Spleen (tissue), 13 donors: ENCODE data around the gene ZNF837. TPM values are rescaled to one million over a fixed set of nuclear protein-coding genes. Genes with fewer than 3 reads are reported as not detected.
A peak's percentile ranks its signal among the peaks of the same experiment; 100 is the strongest.

Experiments used
- DNase-seq: peaks from one replicate; pipeline ENCODE4 v3.0.0-alpha.2; 2020
- H3K27ac ChIP-seq, 8 donors: fragments of 200-600 bp; sonication (generic) in 7 of 8; 1 replicate in 4 of 8; 2 replicates in 4 of 8; pipeline versions ENCODE4 v1.5.0 to v1.8.0; 2016 to 2021; ENCODE audit warnings: inconsistent platforms in 4 of 8, mild to moderate bottlenecking in 4 of 8, moderate library complexity in 1 of 8
- H3K27me3 ChIP-seq, 7 donors: fragments of 200-600 bp; sonication (generic) in 6 of 7; replicated peaks in 1 of 7; 1 replicate in 4 of 7; 2 replicates in 3 of 7; pipeline versions ENCODE4 v1.5.0 to v1.8.0; 2016 to 2021; ENCODE audit warnings: inconsistent platforms in 3 of 7, mild to moderate bottlenecking in 1 of 7
- H3K36me3 ChIP-seq, 6 donors: fragments of 200-600 bp; sonication (generic) in 5 of 6; 1 replicate in 4 of 6; 2 replicates in 2 of 6; pipeline versions ENCODE4 v1.5.0 to v1.8.0; 2016 to 2021; ENCODE audit warnings: inconsistent platforms in 2 of 6
- H3K4me1 ChIP-seq, 6 donors: fragments of 200-600 bp; sonication (generic) in 5 of 6; 1 replicate in 3 of 6; 2 replicates in 3 of 6; pipeline versions ENCODE4 v1.5.0 to v1.8.0; 2016 to 2021; ENCODE audit warnings: inconsistent platforms in 3 of 6
- H3K4me3 ChIP-seq, 8 donors: fragments of 200-600 bp; sonication (generic) in 7 of 8; 1 replicate in 4 of 8; 2 replicates in 4 of 8; pipeline versions ENCODE4 v1.5.0 to v1.8.0; 2016 to 2021; ENCODE audit warnings: inconsistent platforms in 4 of 8, mild to moderate bottlenecking in 4 of 8, moderate library complexity in 2 of 8
- H3K9me3 ChIP-seq, 8 donors: fragments of 200-600 bp; sonication (generic) in 7 of 8; 1 replicate in 4 of 8; 2 replicates in 4 of 8; pipeline versions ENCODE4 v1.5.0 to v1.8.0; 2016 to 2021; ENCODE audit warnings: inconsistent platforms in 4 of 8
- CTCF ChIP-seq, 11 experiments: fragments of 200-600 bp in 7 of 11; fragments of 450-650 bp in 4 of 11; sonication (generic) in 4 of 11; IDR thresholded peaks in 8 of 11; conservative IDR thresholded peaks in 3 of 11; 1 replicate in 7 of 11; 2 replicates in 4 of 11; pipeline versions ENCODE4 v1.4.0 to v1.8.0; 2016 to 2021; ENCODE audit warnings: antibody characterized with exemption in 11 of 11, inconsistent platforms in 4 of 11, mild to moderate bottlenecking in 1 of 11
- POLR2A ChIP-seq, 3 donors: fragments of 450-650 bp; IDR thresholded peaks; one replicate each; pipeline ENCODE4 v1.5.1; 2017; ENCODE audit warnings: antibody characterized with exemption in 3 of 3, mild to moderate bottlenecking in 1 of 3
- POLR2AphosphoS5 ChIP-seq, 3 donors: sonication (generic); formaldehyde crosslinking; IDR thresholded peaks; one replicate each; pipeline ENCODE4 v1.5.1; 2017; ENCODE audit warnings: antibody characterized with exemption in 3 of 3
- WGBS, 5 donors: extraction: QIAGEN DNeasy Blood & Tissue Kit in 3 of 5; methylation state at CpG; one replicate each; pipeline versions ENCODE4 v1.1.5 to v1.1.7; 2013 to 2018; 5-methylcytosine and 5-hydroxymethylcytosine counted together
- intact Hi-C: fragments of 100-400 bp; cut with DNase I; formaldehyde crosslinking; loops from one replicate; pipeline ENCODE4 v1.15.0; 2023; ENCODE audit warnings: low total_unique reads
- long read RNA-seq, 2 donors: transcript quantifications; one replicate each; lab custom pipeline, GENCODE V29; 2026
- polyA plus RNA-seq, 3 donors: library from polyadenylated mRNA; stranded (reverse); fragments of 200-250 nt; gene quantifications; one replicate each; pipeline ENCODE4 v1.2.1, GENCODE V29; 2013
- total RNA-seq, 7 donors: library from RNA; depleted of rRNA in 3 of 7; stranded (reverse); fragments of >200 nt in 3 of 7; fragmentation: NEBNext Ultra II Directional in 4 of 7; extraction: Animal tissue kit (Norgen Biotek cat#: 25700) in 4 of 7; gene quantifications; one replicate each; pipeline versions ENCODE4 v1.1.0 to v1.2.1, GENCODE V29; 2016 to 2021
- donor health status: healthy with polysubstance abuse.
- donor health status: DM: no; HTN: no; CAD: no; lungs with moderate emphysema.
- donor health status: DM: no; HTN: no; CAD: no.
- donor health status: Bipolar disorder and iron deficiency.
- donor health status: healthy.
- donor health status: DM: no; HTN: no; CAD: no.
- donor health status: DM: yes; HTN: yes; CAD: no.

ZNF837 gene
- total RNA-seq (1 to 10 TPM; 2.2 to 6.1 (median 3.2) TPM), polyA plus RNA-seq (1 to 10 TPM; 3.2 to 4.4 (median 3.2) TPM)
- long read RNA-seq, donor 1, partial matches to known transcripts, result 0 of 1 reads
- long read RNA-seq, donor 1, other reads (novel, unspliced or antisense), result 0 of 1 reads
- long read RNA-seq, donor 2, partial matches to known transcripts, result 6 of 7 reads
- long read RNA-seq, donor 2, other reads (novel, unspliced or antisense), result 0 of 7 reads

GRCh38 chr19:58380662-58381459 is at the start of gene ZNF837:
TSS of gene ZNF837 (minus strand) at chr19:58381030. CDS start at chr19:58369332, 11,698 bp downstream.
- intact Hi-C loops, result no loop called here
- peak; percentile 100 for DNase-seq
- Histone ChIP-seq H3K4me3 (peak within 1 kb of the TSS; percentile 60 to 98 (median 83)), H3K36me3 (no peaks in the 10 kb centered on the region), H3K27ac (peak within 1 kb of the TSS; percentile 87 to 100 (median 96)), H3K9me3 (no peaks in the 10 kb centered on the region), H3K4me1 (peaks cover 28 to 51% (median 35%) of the 10 kb centered on the region in 6 donors), H3K27me3 (no peaks in the 10 kb centered on the region)
- TF ChIP-seq POLR2AphosphoS5 (IDR thresholded peaks at IDR 0.05) (peak; percentile 94 to 96 (median 96)), POLR2A (IDR thresholded peaks at IDR 0.05) (peak; percentile 65 to 86 (median 84)), CTCF (IDR thresholded peaks at IDR 0.05 in 8 of 11, conservative IDR thresholded peaks at IDR 0.05 in 3 of 11) (peak in 6 of 11 experiments; percentile 10 to 56 (median 36))
- WGBS, 5 donors, result 0 to 1% (median 0%) methylated on average over 21 to 83 of the region's 83 CpGs

GRCh38 chr19:58429745-58430144 is 48.9 kb upstream of the ZNF837 start:
- Histone ChIP-seq H3K27me3 (no peaks in the 10 kb centered on the region), H3K4me1 (no peaks in the 10 kb centered on the region)
- TF ChIP-seq POLR2A (IDR thresholded peaks at IDR 0.05) (no peak), CTCF (IDR thresholded peaks at IDR 0.05 in 8 of 11, conservative IDR thresholded peaks at IDR 0.05 in 3 of 11) (no peak), POLR2AphosphoS5 (IDR thresholded peaks at IDR 0.05) (no peak)

GRCh38 chr19:58428617-58429016 is 47.8 kb upstream of the ZNF837 start:
- no peak for TF ChIP-seq POLR2A (IDR thresholded peaks at IDR 0.05)
- intact Hi-C loops, result no loop called here
- H3K4me1 ChIP-seq, result no peaks in the 10 kb centered on the region
- no peak overlapping the region for H3K27ac ChIP-seq
- 68 to 100% (median 95%) methylated on average over 1 of the region's 1 CpG for WGBS, 5 donors
- DNase-seq, result no peak
- H3K36me3 ChIP-seq, result peaks cover 2 to 34% (median 7%) of the 10 kb centered on the region in 6 donors
- H3K9me3 ChIP-seq, result peaks cover 38 to 95% (median 83%) of the 10 kb centered on the region in 8 donors
- H3K27me3 ChIP-seq, result no peaks in the 10 kb centered on the region
- H3K4me3 ChIP-seq, result no peak overlapping the region

More at GRCh38 chr19:58429745-58430144, 48.9 kb upstream of the ZNF837 start:
- no peak overlapping the region for H3K27ac ChIP-seq
- peaks cover 13 to 46% (median 18%) of the 10 kb centered on the region in 6 donors for H3K36me3 ChIP-seq
- intact Hi-C loops, result no loop called here
- H3K4me3 ChIP-seq, result no peak overlapping the region
- H3K9me3 ChIP-seq, result peaks cover 50 to 100% (median 92%) of the 10 kb centered on the region in 8 donors
- DNase-seq, result no peak

- no peak for DNase-seq
- H3K36me3 ChIP-seq, result peaks cover 0 to 58% (median 29%) of the 10 kb centered on the region in 6 donors
- TF ChIP-seq POLR2A (IDR thresholded peaks at IDR 0.05), result no peak
- no peaks in the 10 kb centered on the region for H3K27me3 ChIP-seq
- no peaks in the 10 kb centered on the region for H3K4me1 ChIP-seq
- intact Hi-C loops, result no loop called here
- 94 to 97% (median 96%) methylated on average over 7 of the region's 7 CpGs for WGBS, 5 donors
- H3K9me3 ChIP-seq, result peaks cover 0 to 10% (median 0%) of the 10 kb centered on the region in 8 donors
- H3K27ac ChIP-seq, result no peak overlapping the region
- no peak overlapping the region for H3K4me3 ChIP-seq
Observed at GRCh38 chr19:58417071-58417470, 36.2 kb upstream of the ZNF837 start.

GRCh38 chr19:58416604-58417003 is 35.8 kb upstream of the ZNF837 start:
- H3K9me3 ChIP-seq, result peaks cover 0 to 10% (median 0%) of the 10 kb centered on the region in 8 donors
- TF ChIP-seq POLR2AphosphoS5 (IDR thresholded peaks at IDR 0.05) (no peak), POLR2A (IDR thresholded peaks at IDR 0.05) (no peak), CTCF (IDR thresholded peaks at IDR 0.05 in 8 of 11, conservative IDR thresholded peaks at IDR 0.05 in 3 of 11) (no peak)
- intact Hi-C loops, result no loop called here

More at GRCh38 chr19:58416604-58417003, 35.8 kb upstream of the ZNF837 start:
- H3K36me3 ChIP-seq, result peaks cover 0 to 58% (median 29%) of the 10 kb centered on the region in 6 donors
- no peaks in the 10 kb centered on the region for H3K27me3 ChIP-seq
- DNase-seq, result no peak
- no peaks in the 10 kb centered on the region for H3K4me1 ChIP-seq
- WGBS, 5 donors, result 96 to 98% (median 97%) methylated on average over 5 of the region's 5 CpGs
- no peak overlapping the region for H3K4me3 ChIP-seq
- no peak overlapping the region for H3K27ac ChIP-seq
